ENCODE data around the gene CMSS1.

- TF ChIP-seq CTCF (IDR thresholded peaks at IDR 0.05) (no peak), POLR2A (IDR thresholded peaks at IDR 0.05) (no peak), EP300 (IDR thresholded peaks at IDR 0.05) (no peak)
Observed at GRCh38 chr3:100221159-100221558, 403.5 kb downstream of the CMSS1 start.
